K562 (cell line): ENCODE data around the gene LSS. TPM values are rescaled to one million over a fixed set of nuclear protein-coding genes. Genes with fewer than 3 reads are reported as not detected.
A peak's percentile ranks its signal among the peaks of the same experiment; 100 is the strongest.

Experiments
- ATAC-seq: fragments of 200-7000 bp; cut with Tn5 transposase; 3 replicates; pipeline ENCODE4 v1.9.1; 2020; ENCODE audit warnings: moderate library complexity
- BruUV-seq: library from RNA; stranded (reverse); fragments of 400-500 nt; replicated peaks from 2 replicates; lab custom pipeline; 2021; lab: Mats Ljungman, UMichigan
- CTCF ChIA-PET: fragments of 300-600 bp; formaldehyde crosslinking; extraction: SDS; loops from one replicate; lab custom pipeline; 2021; ENCODE audit warnings: low intra/inter-chr PET ratio; lab: Yijun Ruan, JAX
- POLR2A ChIA-PET: fragments of 300-600, 350-650 bp; sonication (Branson Sonifier 250); formaldehyde crosslinking; extraction: SDS; loops from one replicate; lab custom pipeline; 2021; ENCODE audit warnings: antibody characterized with exemption, inconsistent platforms; lab: Yijun Ruan, JAX
- DNase-seq, 4 experiments: peaks; one replicate each; pipeline versions ENCODE4 v3.0.0 to v3.0.0-alpha.2; 2011 to 2018; ENCODE audit warnings: low spot score in 3 of 4, mixed read lengths in 3 of 4; ENCODE audit errors: extremely low read depth in 1 of 4
- FAIRE-seq: peaks from 2 replicates; lab custom pipeline; 2011; peaks lifted over from hg19 to GRCh38; lab: Jason Lieb, UNC
- H2AFZ ChIP-seq: 2 replicates; pipeline ENCODE4 v1.6.0; 2011; ENCODE audit warnings: low read depth, low read length, control low read depth, inconsistent platforms
- H3K27ac ChIP-seq: fragments of 200-600 bp; 3 replicates; pipeline ENCODE4 v1.8.0; 2011; ENCODE audit warnings: low read depth, mild to moderate bottlenecking, control low read depth, inconsistent platforms, low read length, moderate library complexity, mixed read lengths; ENCODE audit errors: extremely low read depth
- H3K27me3 ChIP-seq, 2 experiments: fragments of 300-600 bp in 1 of 2; 2 replicates in 1 of 2; 3 replicates in 1 of 2; pipeline versions ENCODE4 v1.6.0 to v1.8.0; 2011; ENCODE audit warnings: inconsistent platforms in 2 of 2, low read length in 2 of 2, mild to moderate bottlenecking in 1 of 2, mixed read lengths in 1 of 2, moderate library complexity in 1 of 2; ENCODE audit not compliant: control insufficient read depth in 2 of 2, insufficient read depth in 2 of 2
- H3K36me3 ChIP-seq: fragments of 300-600 bp; 3 replicates; pipeline ENCODE4 v1.8.0; 2011; ENCODE audit warnings: mild to moderate bottlenecking, low read length, inconsistent platforms; ENCODE audit not compliant: control insufficient read depth, insufficient read depth
- H3K4me1 ChIP-seq, 2 experiments: fragments of 200-600 bp in 1 of 2; replicated peaks in 1 of 2; 2 replicates in 1 of 2; 3 replicates in 1 of 2; pipeline versions ENCODE4 v1.5.1 to v1.8.0; 2011; ENCODE audit warnings: inconsistent platforms in 2 of 2, low read length in 2 of 2, mild to moderate bottlenecking in 1 of 2, mixed read lengths in 1 of 2, moderate library complexity in 1 of 2; ENCODE audit not compliant: control insufficient read depth in 2 of 2, insufficient read depth in 2 of 2
- H3K4me2 ChIP-seq: 2 replicates; pipeline ENCODE4 v1.6.1; 2011; ENCODE audit warnings: low read length, control low read depth, inconsistent platforms, mixed read lengths; ENCODE audit not compliant: insufficient read depth
- H3K4me3 ChIP-seq: fragments of 200-600 bp; sonication (generic), shearing (Covaris generic); 2 replicates; pipeline ENCODE4 v1.5.1; 2016; ENCODE audit warnings: control low read depth, inconsistent platforms
- H3K79me2 ChIP-seq: fragments of 200-600 bp; 3 replicates; pipeline ENCODE4 v1.8.0; 2011; ENCODE audit warnings: low read length, inconsistent platforms; ENCODE audit not compliant: control insufficient read depth, insufficient read depth
- H3K9ac ChIP-seq, 2 experiments: 2 replicates each; pipeline versions ENCODE4 v1.6.0 to v1.6.1; 2011; ENCODE audit warnings: low read depth in 2 of 2, low read length in 2 of 2, control low read depth in 1 of 2, inconsistent platforms in 1 of 2, mild to moderate bottlenecking in 1 of 2, mixed read lengths in 1 of 2; ENCODE audit not compliant: insufficient read depth in 1 of 2
- H3K9me1 ChIP-seq: one replicate; pipeline ENCODE4 v1.6.0; 2011; ENCODE audit warnings: inconsistent platforms, mild to moderate bottlenecking, low read length, moderate library complexity; ENCODE audit not compliant: control insufficient read depth, insufficient read depth
- H3K9me3 ChIP-seq: replicated peaks from 2 replicates; pipeline ENCODE4 v1.5.1; 2011; ENCODE audit warnings: low read depth, low read length, inconsistent platforms; ENCODE audit not compliant: control insufficient read depth, insufficient read depth
- H4K20me1 ChIP-seq: replicated peaks from 2 replicates; pipeline ENCODE4 v1.6.1; 2011; ENCODE audit warnings: low read length, inconsistent platforms, mixed read lengths; ENCODE audit not compliant: control insufficient read depth, insufficient read depth
- CREB3 ChIP-seq: fragments of 450-650 bp; conservative IDR thresholded peaks from 2 replicates; pipeline ENCODE4 v1.6.1; 2016; ENCODE audit warnings: missing genetic modification characterization, low read depth, mild to moderate bottlenecking, missing compliant biosample characterization, moderate library complexity
- CTCF ChIP-seq, 3 experiments: IDR thresholded peaks in 2 of 3; conservative IDR thresholded peaks in 1 of 3; 2 replicates each; pipeline ENCODE4 v1.5.1; 2011 to 2012; ENCODE audit warnings: low read length in 3 of 3, mild to moderate bottlenecking in 3 of 3, control low read depth in 2 of 3, improper control_type of control experiment in 1 of 3, inconsistent platforms in 1 of 3, low read depth in 1 of 3, mixed read lengths in 1 of 3, moderate library complexity in 1 of 3; ENCODE audit not compliant: insufficient read depth in 2 of 3
- DPF2 ChIP-seq: fragments of 450-650 bp; IDR thresholded peaks from 2 replicates; pipeline ENCODE4 v1.6.1; 2016
- E2F6 ChIP-seq, 2 experiments: IDR thresholded peaks; 2 replicates each; pipeline ENCODE4 v1.6.1; 2011; ENCODE audit warnings: borderline replicate concordance in 1 of 2, control low read depth in 1 of 2, low read depth in 1 of 2, low read length in 1 of 2, mild to moderate bottlenecking in 1 of 2, mixed read lengths in 1 of 2, moderate library complexity in 1 of 2; ENCODE audit not compliant: insufficient read depth in 1 of 2, insufficient read length in 1 of 2, poor library complexity in 1 of 2, severe bottlenecking in 1 of 2; ENCODE audit errors: extremely low read depth in 1 of 2
- IRF9 ChIP-seq: fragments of 450-650 bp; IDR thresholded peaks from 2 replicates; pipeline ENCODE4 v1.6.1; 2016; ENCODE audit warnings: missing biosample characterization, missing genetic modification characterization
- LARP7 ChIP-seq: fragments of 450-650 bp; IDR thresholded peaks from 2 replicates; pipeline ENCODE4 v1.6.1; 2016
- MTA2 ChIP-seq: fragments of 450-650 bp; IDR thresholded peaks from 2 replicates; pipeline ENCODE4 v1.6.1; 2016; ENCODE audit warnings: low read depth
- NFE2 ChIP-seq: IDR thresholded peaks from 2 replicates; pipeline ENCODE4 v1.6.1; 2014; ENCODE audit warnings: antibody characterized with exemption, low read depth
- POLR2G ChIP-seq: fragments of 200-400 bp; formaldehyde crosslinking; IDR thresholded peaks from 2 replicates; pipeline ENCODE4 v1.6.1; 2017; ENCODE audit warnings: low read depth, mild to moderate bottlenecking, antibody characterized with exemption, low read length, moderate library complexity
- PTRF ChIP-seq: fragments of 450-650 bp; IDR thresholded peaks from 2 replicates; pipeline ENCODE4 v1.6.1; 2016; ENCODE audit warnings: mild to moderate bottlenecking, missing genetic modification characterization, missing compliant biosample characterization
- ZFP30 ChIP-seq: fragments of 250-450 bp; sonication (Bioruptor Pico); IDR thresholded peaks from 2 replicates; pipeline ENCODE4 v1.8.0; 2022; ENCODE audit warnings: moderate library complexity, mild to moderate bottlenecking, inconsistent platforms, borderline replicate concordance
- ZNF445 ChIP-seq: fragments of 250-450 bp; sonication (Bioruptor Pico); IDR thresholded peaks from 2 replicates; pipeline ENCODE4 v1.4.0; 2020; ENCODE audit warnings: low read depth, mild to moderate bottlenecking, moderate library complexity
- ZNF740 ChIP-seq, 3 experiments: fragments of 200-800 bp in 1 of 3; sonication (Bioruptor generic) in 1 of 3; sonication (generic) in 1 of 3; formaldehyde crosslinking in 1 of 3; IDR thresholded peaks; 2 replicates each; pipeline versions ENCODE4 v1.6.1 to v1.8.0; 2016 to 2022; ENCODE audit warnings: mild to moderate bottlenecking in 2 of 3, missing compliant biosample characterization in 2 of 3, missing genetic modification characterization in 2 of 3, missing genetic modification reagents in 1 of 3
- WGBS: fragments of 100-300 bp; shearing (Covaris generic); methylation state at CpG from one replicate; pipeline ENCODE4 v1.1.6; 2016; ENCODE audit warnings: low coverage, mixed read lengths; ENCODE audit not compliant: insufficient coverage; ENCODE audit errors: missing lambda C conversion rate; 5-methylcytosine and 5-hydroxymethylcytosine counted together
- in situ Hi-C: fragments of 300-500 bp; cut with MboI; formaldehyde crosslinking; loops from 4 replicates; pipeline ENCODE4 v1.15.0; 2018; ENCODE audit warnings: inconsistent platforms, mixed read lengths
- intact Hi-C: fragments of 100-400 bp; cut with micrococcal nuclease; formaldehyde crosslinking; loops from 2 replicates; pipeline ENCODE4 v1.14.2; 2022
- polyA plus RNA-seq, 8 experiments: library from polyadenylated mRNA; depleted of rRNA in 4 of 8; stranded (reverse) in 5 of 8; unstranded in 3 of 8; fragments of >200 nt; fragmentation: Nextera tagmentation in 2 of 8; fragmentation: Illumina TruSeq in 1 of 8; extraction: Ambion mirVana in 2 of 8; extraction: Trizol in 1 of 8; gene quantifications; 2 replicates each; pipeline versions ENCODE4 v1.2.1 to v1.2.3, GENCODE V29; 2011 to 2014; ENCODE audit warnings: inconsistent platforms in 1 of 8, missing spikeins in 1 of 8
- total RNA-seq, 7 experiments: library from RNA; depleted of rRNA in 6 of 7; stranded (reverse); fragments of >200 nt in 6 of 7; fragmentation: Illumina TruSeq in 2 of 7; extraction: Trizol in 2 of 7; gene quantifications; 2 replicates each; pipeline versions ENCODE4 v1.2.1 to v1.2.3, GENCODE V29; 2011 to 2021; ENCODE audit warnings: low replicate concordance in 1 of 7

Gene LSS
- total and polyA plus RNA-seq, 9 of the 15 experiments (the other 6 are each of a cell fraction or from before 2014, with no cell fraction given) = 2.2 to 89.5 (median 37.4) TPM

- TF ChIP-seq MTA2 (no peak), LARP7 (no peak), DPF2 (no peak), PTRF (tag) (no peak), NFE2 (no peak), CREB3 (no peak), ZFP30 (CRISPR knock-in tag) (no peak)
These were observed 88.9 kb downstream of the LSS start (continued) for GRCh38 chr21:46139686-46140085.

GRCh38 chr21:46138383-46138970 lies 90.1 kb downstream of the LSS start:
- Histone ChIP-seq H3K4me3 (no peak overlapping the region), H3K4me2 (no peak overlapping the region), H3K9me1 (no peaks in the 10 kb centered on the region), H4K20me1 (peaks cover 13% of the 10 kb centered on the region), H3K27me3 (peaks cover 32 to 47% of the 10 kb centered on the region in 2 experiments; a peak in 4 of 5 replicates), H3K9me3 (peaks cover 3% of the 10 kb centered on the region; the same call in 1 of the 2 replicates), H2AFZ (no peak overlapping the region), H3K27ac (no peak overlapping the region), H3K4me1 (peaks cover 0 to 30% of the 10 kb centered on the region in 2 experiments; a peak in 3 of 5 replicates), H3K36me3 (no peaks in the 10 kb centered on the region), H3K9ac (peak overlapping the region in 1 of 2 experiments; percentile 55; a peak in 1 of 4 replicates), H3K79me2 (no peaks in the 10 kb centered on the region)
- DNase-seq = peak in 1 of 4 experiments; percentile 25
- POLR2A ChIA-PET = no interaction called here
- in situ Hi-C loops (no loop called here), intact Hi-C loops (no loop called here)
- FAIRE-seq = no peak
- 15% methylated on average over 22 of the region's 28 CpGs for WGBS
- CTCF ChIA-PET = no interaction called here
- no TSS peak for BruUV-seq
- ATAC-seq = peak; percentile 47
- TF ChIP-seq IRF9 (tag) (no peak), E2F6 (IDR thresholded peaks at IDR 0.05; ENCODE audit: borderline replicate concordance in 1 of 2, extremely low read depth in 1 of 2, insufficient read depth in 1 of 2, insufficient read length in 1 of 2, low read depth in 1 of 2, low read length in 1 of 2, poor library complexity in 1 of 2, severe bottlenecking in 1 of 2) (no peak), POLR2G (0 out of 2 replicates have a peak, but pooled peaks have one; percentile 49), ZNF445 (CRISPR knock-in tag) (no peak), CTCF (IDR thresholded peaks at IDR 0.05 in 2 of 3, conservative IDR thresholded peaks at IDR 0.05 in 1 of 3; ENCODE audit: insufficient read depth in 2 of 3, low read depth in 1 of 3, low read length in 3 of 3) (0 out of 6 replicates have a peak, but pooled peaks of 1 of the 3 experiments have one; percentile 30), ZNF740 (CRISPR knock-in tag; IDR thresholded peaks at IDR 0.05) (no peak), ZNF740 (tag; IDR thresholded peaks at IDR 0.05) (no peak)
